Measurements from ENCODE around the gene TMSB15B. TPM values are rescaled to one million over a fixed set of nuclear protein-coding genes. Genes with fewer than 3 reads are reported as not detected.

TMSB15B gene
- total RNA-seq, 1 experiment from 2014 or later: 10.4 TPM

Other genes starting within 250 kb of the TMSB15B start
- 0.13 TPM for gene PLP1, start 185.8 kb upstream of the TMSB15B start, total RNA-seq (2021; ENCODE audit: unreplicated experiment)
- 0.62 TPM for gene RAB9B, start 130.4 kb upstream of the TMSB15B start, total RNA-seq (2021; ENCODE audit: unreplicated experiment)
- gene H2BW1, start 51.1 kb downstream of the TMSB15B start, total RNA-seq (2021; ENCODE audit: unreplicated experiment): not detected
- gene H2BW2, start 77.3 kb downstream of the TMSB15B start, total RNA-seq (2021; ENCODE audit: unreplicated experiment): not detected
- gene TMSB15C, start 113.6 kb downstream of the TMSB15B start, total RNA-seq (2021; ENCODE audit: unreplicated experiment): 2.1 TPM
- gene ZCCHC18, start 149.9 kb downstream of the TMSB15B start, total RNA-seq (2021; ENCODE audit: unreplicated experiment): 0.62 TPM
- gene SLC25A53, start 194.4 kb downstream of the TMSB15B start, total RNA-seq (2021; ENCODE audit: unreplicated experiment): 9.8 TPM
- gene FAM199X, start 203.8 kb downstream of the TMSB15B start, total RNA-seq (2021; ENCODE audit: unreplicated experiment): 56.8 TPM

All from Panc1 (cell line).